HCT116 (cell line): ENCODE data around the gene RIMKLA. TPM values are rescaled to one million over a fixed set of nuclear protein-coding genes. Genes with fewer than 3 reads are reported as not detected.

Experiments
- ATAC-seq: fragments of 200-7000 bp; cut with Tn5 transposase; 2 replicates; pipeline ENCODE4 v1.9.1; 2020; ENCODE audit warnings: mild to moderate bottlenecking, moderate library complexity
- BruUV-seq: library from RNA; stranded (reverse); fragments of 400-500 nt; replicated peaks from 2 replicates; lab custom pipeline; 2021; lab: Mats Ljungman, UMichigan
- CTCF ChIA-PET: fragments of 300-600 bp; sonication (Branson Sonifier 250); formaldehyde crosslinking; loops from one replicate; lab custom pipeline; 2021; ENCODE audit warnings: antibody characterized with exemption; lab: Charles Lee
- POLR2A ChIA-PET: fragments of 300-600, 350-600 bp; sonication (Branson Sonifier 250); formaldehyde crosslinking; loops from one replicate; lab custom pipeline; 2021; ENCODE audit warnings: antibody characterized with exemption; lab: Charles Lee
- RAD21 ChIA-PET, 2 experiments: fragments of 300-600 bp; sonication (Branson Sonifier 250); formaldehyde crosslinking; loops; one replicate each; lab custom pipeline; 2023; ENCODE audit warnings: low total read pairs in 2 of 2; ENCODE audit not compliant: uncharacterized antibody in 2 of 2, unreplicated experiment in 2 of 2, low non-redundant PET in 1 of 2; lab: Charles Lee
- DNase-seq: peaks from one replicate; pipeline ENCODE4 v3.0.0-alpha.2; 2010; ENCODE audit warnings: low read depth, low spot score
- H2AFZ ChIP-seq: fragments of 200-600 bp; shearing (Covaris generic), sonication (generic); 2 replicates; pipeline ENCODE4 v1.6.1; 2017; ENCODE audit warnings: low read depth, mixed run types, mixed read lengths, antibody characterized with exemption, low read length; ENCODE audit not compliant: poor library complexity, severe bottlenecking
- H3K27ac ChIP-seq: 2 replicates; pipeline ENCODE4 v1.5.1; 2012; ENCODE audit warnings: low read depth, low read length
- H3K27me3 ChIP-seq: fragments of 200-600 bp; sonication (generic); 2 replicates; pipeline ENCODE4 v1.6.1; 2016; ENCODE audit warnings: mixed run types, low read length, mixed read lengths; ENCODE audit not compliant: insufficient read depth
- H3K36me3 ChIP-seq, 2 experiments: fragments of 200-500 bp in 1 of 2; fragments of 200-600 bp in 1 of 2; sonication (Bioruptor generic) in 1 of 2; sonication (generic) in 1 of 2; 2 replicates each; pipeline versions ENCODE4 v1.5.1 to v1.6.1; 2014 to 2016; ENCODE audit warnings: low read length in 2 of 2, inconsistent platforms in 1 of 2, mixed read lengths in 1 of 2, mixed run types in 1 of 2; ENCODE audit not compliant: insufficient read depth in 2 of 2, control insufficient read depth in 1 of 2
- H3K4me1 ChIP-seq, 2 experiments: fragments of 200-600 bp in 1 of 2; sonication (generic) in 1 of 2; 2 replicates each; pipeline versions ENCODE4 v1.5.1 to v1.6.1; 2012 to 2017; ENCODE audit warnings: low read length in 2 of 2, inconsistent platforms in 1 of 2, mild to moderate bottlenecking in 1 of 2, mixed read lengths in 1 of 2, mixed run types in 1 of 2, moderate library complexity in 1 of 2; ENCODE audit not compliant: insufficient read depth in 2 of 2, control insufficient read depth in 1 of 2
- H3K4me2 ChIP-seq: fragments of 200-600 bp; sonication (generic); 2 replicates; pipeline ENCODE4 v1.6.1; 2017; ENCODE audit warnings: mixed run types, low read length, mixed read lengths
- H3K4me3 ChIP-seq, 2 experiments: fragments of 200-600 bp in 1 of 2; sonication (generic) in 1 of 2; replicated peaks in 1 of 2; 2 replicates each; pipeline ENCODE4 v1.5.1; 2011 to 2016; ENCODE audit warnings: low read length in 2 of 2, control low read depth in 1 of 2, low read depth in 1 of 2, mild to moderate bottlenecking in 1 of 2, mixed read lengths in 1 of 2, mixed run types in 1 of 2
- H3K79me2 ChIP-seq: fragments of 200-600 bp; sonication (generic); 2 replicates; pipeline ENCODE4 v1.6.1; 2017; ENCODE audit warnings: mild to moderate bottlenecking, mixed run types, low read length, moderate library complexity, mixed read lengths; ENCODE audit not compliant: insufficient read depth
- H3K9ac ChIP-seq: fragments of 200-600 bp; sonication (generic); 2 replicates; pipeline ENCODE4 v1.6.1; 2016; ENCODE audit warnings: low read length, mixed read lengths
- H3K9me2 ChIP-seq: fragments of 200-600 bp; sonication (generic), shearing (Covaris generic); 2 replicates; pipeline ENCODE4 v1.6.1; 2017; ENCODE audit warnings: mixed run types, mild to moderate bottlenecking, moderate library complexity; ENCODE audit not compliant: insufficient read depth
- H3K9me3 ChIP-seq, 2 experiments: fragments of 200-500 bp in 1 of 2; fragments of 200-600 bp in 1 of 2; sonication (Bioruptor generic) in 1 of 2; sonication (generic) in 1 of 2; 2 replicates each; pipeline ENCODE4 v1.6.1; 2014 to 2017; ENCODE audit warnings: low read length in 2 of 2, mixed read lengths in 2 of 2, inconsistent platforms in 1 of 2, low read depth in 1 of 2, mild to moderate bottlenecking in 1 of 2, mixed run types in 1 of 2, moderate library complexity in 1 of 2; ENCODE audit not compliant: control insufficient read depth in 1 of 2, insufficient read depth in 1 of 2
- H4K20me1 ChIP-seq: fragments of 200-600 bp; sonication (generic), shearing (Covaris generic); 2 replicates; pipeline ENCODE4 v1.6.1; 2017; ENCODE audit warnings: mixed run types, mild to moderate bottlenecking, moderate library complexity; ENCODE audit not compliant: insufficient read depth
- CEBPB ChIP-seq: IDR thresholded peaks from 2 replicates; pipeline ENCODE4 v1.6.1; 2012; ENCODE audit warnings: low read depth
- EGR1 ChIP-seq: IDR thresholded peaks from 2 replicates; pipeline ENCODE4 v1.6.1; 2012; ENCODE audit warnings: low read depth
- EZH2 ChIP-seq: fragments of 200-600 bp; sonication (generic); IDR thresholded peaks from 2 replicates; pipeline ENCODE4 v1.6.1; 2017; ENCODE audit warnings: antibody characterized with exemption, mixed run types
- EZH2phosphoT487 ChIP-seq: fragments of 200-600 bp; IDR thresholded peaks from 2 replicates; pipeline ENCODE4 v1.6.1; 2018; ENCODE audit warnings: antibody characterized with exemption, borderline replicate concordance
- JUND ChIP-seq: IDR thresholded peaks from 2 replicates; pipeline ENCODE4 v1.6.1; 2012
- POLR2A ChIP-seq: IDR thresholded peaks from 2 replicates; pipeline ENCODE4 v1.7.0; 2011; ENCODE audit warnings: borderline replicate concordance; ENCODE audit not compliant: insufficient read depth, insufficient read length; ENCODE audit errors: extremely low read depth
- POLR2AphosphoS5 ChIP-seq: IDR thresholded peaks from 2 replicates; pipeline ENCODE4 v1.6.1; 2011; ENCODE audit warnings: mild to moderate bottlenecking, low read depth, low read length, moderate library complexity
- SIN3A ChIP-seq: IDR thresholded peaks from 2 replicates; pipeline ENCODE4 v1.6.1; 2012; ENCODE audit warnings: low read depth
- SP1 ChIP-seq: IDR thresholded peaks from 2 replicates; pipeline ENCODE4 v1.6.1; 2012; ENCODE audit warnings: low read depth
- TCF7L2 ChIP-seq: IDR thresholded peaks from 2 replicates; pipeline ENCODE4 v1.7.0; 2011; ENCODE audit warnings: borderline replicate concordance, inconsistent platforms; ENCODE audit not compliant: insufficient read depth, insufficient read length; ENCODE audit errors: extremely low read depth
- YY1 ChIP-seq: IDR thresholded peaks from 2 replicates; pipeline ENCODE4 v1.6.1; 2011; ENCODE audit warnings: low read length, low read depth, moderate library complexity, mild to moderate bottlenecking; ENCODE audit not compliant: insufficient replicate concordance; ENCODE audit errors: extremely low read depth
- ZBTB33 ChIP-seq: IDR thresholded peaks from 2 replicates; pipeline ENCODE4 v1.6.1; 2011; ENCODE audit warnings: mild to moderate bottlenecking, low read length, moderate library complexity; ENCODE audit not compliant: insufficient replicate concordance; ENCODE audit errors: extremely low read depth
- intact Hi-C: fragments of 100-400 bp; cut with micrococcal nuclease; formaldehyde crosslinking; loops from 2 replicates; pipeline ENCODE4 v1.10.0; 2022
- total RNA-seq: library from RNA; stranded (reverse); gene quantifications from one replicate; pipeline ENCODE4 v1.2.1, GENCODE V29; 2021; ENCODE audit not compliant: unreplicated experiment

The RIMKLA gene
- total RNA-seq, 1 experiment from 2014 or later = 4.9 TPM

- RAD21 ChIA-PET = no interaction called here
- TF ChIP-seq EGR1 (no peak), ZBTB33 (no peak), JUND (no peak), TCF7L2 (no peak), YY1 (no peak), POLR2A (no peak), SIN3A (no peak), EZH2phosphoT487 (no peak), SP1 (no peak), EZH2 (no peak), POLR2AphosphoS5 (no peak), CEBPB (no peak)
- Histone ChIP-seq H3K9me2 (no peaks in the 10 kb centered on the region), H3K4me3 (no peak overlapping the region; a peak in 1 of 4 replicates), H3K36me3 (no peaks in the 10 kb centered on the region), H3K9me3 (no peaks in the 10 kb centered on the region), H3K27ac (no peak overlapping the region), H3K27me3 (no peaks in the 10 kb centered on the region), H4K20me1 (peaks cover 23% of the 10 kb centered on the region), H3K4me1 (peaks cover 0 to 15% of the 10 kb centered on the region in 2 experiments; a peak in 3 of 4 replicates), H3K9ac (no peak overlapping the region; the same call in 1 of the 2 replicates), H3K4me2 (peak overlapping the region; percentile 81; the same call in 1 of the 2 replicates), H3K79me2 (peaks cover 76% of the 10 kb centered on the region), H2AFZ (no peak overlapping the region)
- POLR2A ChIA-PET = no interaction called here
- no peak for DNase-seq
- CTCF ChIA-PET = no interaction called here
- ATAC-seq = no peak
- no TSS peak for BruUV-seq
- intact Hi-C loops = no loop called here
These were observed 47.7 kb upstream of the RIMKLA start for GRCh38 chr1:42332877-42333276.
